ENCODE data around the gene LPAR1.

DNA sequence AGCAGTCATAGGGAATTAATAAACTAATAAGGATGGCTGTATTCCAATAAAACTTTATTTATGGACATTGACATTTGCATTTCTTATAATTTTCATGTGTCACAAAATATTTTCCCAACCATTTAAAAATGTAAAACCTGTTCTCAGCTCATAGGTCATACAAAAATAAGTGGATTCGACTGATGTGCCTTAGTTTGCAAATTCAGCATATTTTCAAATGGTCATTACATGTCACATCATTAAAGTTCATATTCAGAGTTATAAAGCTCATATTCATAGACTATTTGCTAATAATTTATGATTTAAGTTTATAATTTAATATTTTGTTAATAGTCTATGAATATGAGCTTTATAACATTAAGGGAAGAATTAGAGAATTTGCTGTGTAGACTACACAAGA, 166.5 kb downstream of the LPAR1 start:
- TF ChIP-seq, protein P1, sequence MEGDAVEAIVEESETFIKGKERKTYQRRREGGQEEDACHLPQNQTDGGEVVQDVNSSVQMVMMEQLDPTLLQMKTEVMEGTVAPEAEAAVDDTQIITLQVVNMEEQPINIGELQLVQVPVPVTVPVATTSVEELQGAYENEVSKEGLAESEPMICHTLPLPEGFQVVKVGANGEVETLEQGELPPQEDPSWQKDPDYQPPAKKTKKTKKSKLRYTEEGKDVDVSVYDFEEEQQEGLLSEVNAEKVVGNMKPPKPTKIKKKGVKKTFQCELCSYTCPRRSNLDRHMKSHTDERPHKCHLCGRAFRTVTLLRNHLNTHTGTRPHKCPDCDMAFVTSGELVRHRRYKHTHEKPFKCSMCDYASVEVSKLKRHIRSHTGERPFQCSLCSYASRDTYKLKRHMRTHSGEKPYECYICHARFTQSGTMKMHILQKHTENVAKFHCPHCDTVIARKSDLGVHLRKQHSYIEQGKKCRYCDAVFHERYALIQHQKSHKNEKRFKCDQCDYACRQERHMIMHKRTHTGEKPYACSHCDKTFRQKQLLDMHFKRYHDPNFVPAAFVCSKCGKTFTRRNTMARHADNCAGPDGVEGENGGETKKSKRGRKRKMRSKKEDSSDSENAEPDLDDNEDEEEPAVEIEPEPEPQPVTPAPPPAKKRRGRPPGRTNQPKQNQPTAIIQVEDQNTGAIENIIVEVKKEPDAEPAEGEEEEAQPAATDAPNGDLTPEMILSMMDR (IDR thresholded peaks at IDR 0.05): no peak
- no peak for TF ChIP-seq POLR2A (IDR thresholded peaks at IDR 0.05)

All from heart left ventricle (tissue), 13 donors.